Measurements from ENCODE around the gene CHST3. TPM values are rescaled to one million over a fixed set of nuclear protein-coding genes. Genes with fewer than 3 reads are reported as not detected.

CHST3 gene
- total and polyA plus RNA-seq, 7 donors = 0.23 to 25.5 (median 12.8) TPM

DNA sequence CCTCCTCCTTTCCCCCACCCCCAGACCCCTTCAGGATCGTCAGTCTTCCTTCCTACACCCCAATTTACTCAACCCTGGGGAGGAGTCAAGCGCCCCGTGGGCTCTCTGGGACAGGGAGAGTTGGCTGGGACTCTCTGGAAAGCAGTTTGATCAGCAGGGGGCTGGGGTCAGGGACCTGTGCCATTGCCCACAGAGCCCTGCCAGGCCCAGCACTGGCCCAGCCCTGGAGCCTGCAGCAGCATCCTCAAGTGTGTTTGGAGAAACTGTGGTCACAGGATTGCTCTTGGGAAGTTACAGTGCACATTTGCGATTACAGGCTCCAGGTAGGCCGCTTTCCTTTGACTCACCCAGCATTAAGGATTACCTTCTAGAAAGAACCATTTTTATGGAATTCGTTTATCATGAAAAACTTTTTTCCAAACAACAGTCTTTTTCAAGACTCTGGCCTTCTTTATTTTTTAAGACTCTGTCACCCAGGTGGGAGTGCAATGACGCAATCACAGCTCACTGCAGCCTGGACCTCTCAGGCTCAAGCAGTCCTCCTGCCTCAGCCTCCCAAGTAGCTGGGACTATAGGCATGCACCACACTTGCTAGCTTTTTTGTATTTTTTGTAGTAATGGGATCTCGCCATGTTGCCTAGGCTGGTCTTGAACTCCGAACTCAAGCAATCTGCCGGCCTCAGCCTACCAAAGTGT lies 50.7 kb downstream of the CHST3 start:
- TF ChIP-seq POLR2A (IDR thresholded peaks at IDR 0.05) (no peak), EP300 (IDR thresholded peaks at IDR 0.05) (no peak), CTCF (IDR thresholded peaks at IDR 0.05) (no peak), POLR2AphosphoS5 (IDR thresholded peaks at IDR 0.05) (no peak)
- 91 to 93% methylated on average over 10 of the region's 10 CpGs for WGBS, 2 donors
- peak overlapping the region in 2 of 4 donors; percentile 52 to 96 for H3K27ac ChIP-seq

GRCh38 chr10:72015841-72016240 lies 51.6 kb downstream of the CHST3 start:
- Histone ChIP-seq H3K27me3 (no peaks in the 10 kb centered on the region), H3K36me3 (no peaks in the 10 kb centered on the region), H3K27ac (no peak overlapping the region), H3K4me3 (no peak overlapping the region), H3K4me1 (peaks cover 0 to 58% (median 48%) of the 10 kb centered on the region in 4 donors), H3K9me3 (no peaks in the 10 kb centered on the region)
- WGBS, 2 donors = 34 to 66% methylated on average over 8 of the region's 8 CpGs
- intact Hi-C loops (cut with DNase I) = no loop called here
- TF ChIP-seq EP300 (IDR thresholded peaks at IDR 0.05) (no peak), CTCF (IDR thresholded peaks at IDR 0.05) (no peak), POLR2A (IDR thresholded peaks at IDR 0.05) (no peak), POLR2AphosphoS5 (IDR thresholded peaks at IDR 0.05) (no peak)
- DNase-seq = no peak

More for the DNA sequence above, 50.7 kb downstream of the CHST3 start:
- H3K4me3 ChIP-seq = no peak overlapping the region
- no peaks in the 10 kb centered on the region for H3K36me3 ChIP-seq
- intact Hi-C loops (cut with DNase I) = no loop called here
- H3K27me3 ChIP-seq = no peaks in the 10 kb centered on the region
- H3K4me1 ChIP-seq = peaks cover 0 to 64% (median 55%) of the 10 kb centered on the region in 4 donors
- H3K9me3 ChIP-seq = no peaks in the 10 kb centered on the region
- no peak for DNase-seq

- Histone ChIP-seq H3K36me3 (no peaks in the 10 kb centered on the region), H3K9me3 (no peaks in the 10 kb centered on the region), H3K4me1 (peaks cover 0 to 58% (median 48%) of the 10 kb centered on the region in 4 donors), H3K27me3 (no peaks in the 10 kb centered on the region), H3K27ac (peak overlapping the region in 3 of 4 donors; percentile 26 to 51 (median 35)), H3K4me3 (no peak overlapping the region)
- no peak for DNase-seq
- 84 to 87% methylated on average over 13 of the region's 13 CpGs for WGBS, 2 donors
- TF ChIP-seq POLR2AphosphoS5 (IDR thresholded peaks at IDR 0.05) (no peak), EP300 (IDR thresholded peaks at IDR 0.05) (no peak), CTCF (IDR thresholded peaks at IDR 0.05) (no peak), POLR2A (IDR thresholded peaks at IDR 0.05) (no peak)
- intact Hi-C loops (cut with DNase I) = no loop called here
Measured at GRCh38 chr10:72016608-72017300, 52.6 kb downstream of the CHST3 start.

DNA sequence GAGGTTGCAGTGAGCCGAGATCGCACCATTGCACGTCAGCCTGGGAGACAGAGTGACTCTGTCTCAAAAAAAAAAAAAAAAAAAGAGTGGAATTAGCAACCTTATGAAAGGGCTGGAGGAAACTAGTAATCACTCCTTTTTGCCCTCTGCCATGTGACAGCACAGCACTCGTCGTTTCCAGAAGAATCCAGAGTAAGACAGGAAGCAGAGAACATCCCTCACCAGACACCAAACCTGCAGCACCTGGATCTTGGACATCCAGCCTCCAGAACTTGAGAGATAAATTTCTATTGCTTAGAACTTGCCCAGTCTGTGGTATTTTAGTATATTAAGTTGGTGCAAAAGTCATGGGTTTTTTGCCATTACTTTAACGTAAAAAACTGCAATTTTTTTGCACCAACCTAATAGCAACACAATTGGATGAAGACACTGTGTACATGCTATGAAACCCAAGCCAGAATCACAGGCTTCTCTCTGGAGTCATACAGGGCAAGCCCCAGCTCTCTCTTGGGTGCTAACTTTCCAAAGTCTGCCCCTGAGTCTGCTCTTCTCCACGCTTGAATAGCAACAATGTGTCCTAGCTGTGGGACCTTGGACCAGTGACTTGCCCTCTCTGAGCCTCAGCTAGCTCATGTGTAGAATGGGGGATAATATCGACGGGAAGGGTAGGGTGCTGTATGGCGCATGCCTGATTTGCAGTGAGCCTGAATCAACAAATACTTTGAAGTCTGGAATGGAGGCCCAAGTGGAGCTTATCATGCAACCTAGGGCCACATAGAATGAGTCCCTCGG lies 55.1 kb downstream of the CHST3 start:
- TF ChIP-seq CTCF (IDR thresholded peaks at IDR 0.05) = no peak
- no peak for DNase-seq
- Histone ChIP-seq H3K27ac (no peak overlapping the region), H3K4me1 (peaks cover 0 to 53% (median 39%) of the 10 kb centered on the region in 4 donors), H3K36me3 (no peaks in the 10 kb centered on the region), H3K27me3 (no peaks in the 10 kb centered on the region), H3K4me3 (no peak overlapping the region), H3K9me3 (no peaks in the 10 kb centered on the region)
- WGBS, 2 donors = 93 to 94% methylated on average over 11 of the region's 11 CpGs
- intact Hi-C loops (cut with DNase I) = no loop called here

Data from sigmoid colon (tissue), 7 donors.